Measurements from ENCODE around the gene LAMA5. TPM values are rescaled to one million over a fixed set of nuclear protein-coding genes. Genes with fewer than 3 reads are reported as not detected.
A peak's percentile ranks its signal among the peaks of the same experiment; 100 is the strongest.

LAMA5 gene
- total and polyA plus RNA-seq, 7 donors: 1.8 to 409 (median 56.5) TPM

DNA sequence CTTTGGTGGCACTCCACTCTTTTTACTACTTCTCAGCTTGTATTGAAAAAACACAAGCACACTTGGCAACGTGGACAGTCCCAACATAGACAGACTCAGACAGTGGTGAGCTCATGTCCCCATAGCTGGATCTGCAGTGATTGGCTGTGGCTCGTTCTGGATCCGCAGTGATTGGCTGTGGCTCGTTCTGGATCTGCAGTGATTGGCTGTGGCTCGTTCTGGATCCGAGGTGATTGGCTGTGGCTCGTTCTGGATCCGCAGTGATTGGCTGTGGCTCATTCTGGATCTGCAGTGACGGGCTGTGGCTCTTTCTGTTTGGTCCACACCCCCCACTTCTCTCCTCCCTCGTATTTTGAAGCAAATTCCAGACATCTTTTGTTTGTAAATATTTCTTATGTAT lies 100.8 kb downstream of the LAMA5 start:
- Histone ChIP-seq H3K9me3 (no peaks in the 10 kb centered on the region), H3K4me3 (no peak overlapping the region), H3K27ac (no peak overlapping the region), H3K4me1 (no peaks in the 10 kb centered on the region), H3K36me3 (peaks cover 0 to 71% (median 29%) of the 10 kb centered on the region in 4 donors), H3K27me3 (no peaks in the 10 kb centered on the region)
- DNase-seq: no peak
- TF ChIP-seq EP300 (IDR thresholded peaks at IDR 0.05) (no peak), POLR2A (IDR thresholded peaks at IDR 0.05) (no peak), POLR2AphosphoS5 (IDR thresholded peaks at IDR 0.05) (no peak)
- TF ChIP-seq, protein P1, sequence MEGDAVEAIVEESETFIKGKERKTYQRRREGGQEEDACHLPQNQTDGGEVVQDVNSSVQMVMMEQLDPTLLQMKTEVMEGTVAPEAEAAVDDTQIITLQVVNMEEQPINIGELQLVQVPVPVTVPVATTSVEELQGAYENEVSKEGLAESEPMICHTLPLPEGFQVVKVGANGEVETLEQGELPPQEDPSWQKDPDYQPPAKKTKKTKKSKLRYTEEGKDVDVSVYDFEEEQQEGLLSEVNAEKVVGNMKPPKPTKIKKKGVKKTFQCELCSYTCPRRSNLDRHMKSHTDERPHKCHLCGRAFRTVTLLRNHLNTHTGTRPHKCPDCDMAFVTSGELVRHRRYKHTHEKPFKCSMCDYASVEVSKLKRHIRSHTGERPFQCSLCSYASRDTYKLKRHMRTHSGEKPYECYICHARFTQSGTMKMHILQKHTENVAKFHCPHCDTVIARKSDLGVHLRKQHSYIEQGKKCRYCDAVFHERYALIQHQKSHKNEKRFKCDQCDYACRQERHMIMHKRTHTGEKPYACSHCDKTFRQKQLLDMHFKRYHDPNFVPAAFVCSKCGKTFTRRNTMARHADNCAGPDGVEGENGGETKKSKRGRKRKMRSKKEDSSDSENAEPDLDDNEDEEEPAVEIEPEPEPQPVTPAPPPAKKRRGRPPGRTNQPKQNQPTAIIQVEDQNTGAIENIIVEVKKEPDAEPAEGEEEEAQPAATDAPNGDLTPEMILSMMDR (IDR thresholded peaks at IDR 0.05): no peak
- WGBS, 2 donors: 91 to 95% methylated on average over 10 of the region's 10 CpGs
- intact Hi-C loops (cut with DNase I): no loop called here

- Histone ChIP-seq H3K36me3 (peaks cover 0 to 78% (median 35%) of the 10 kb centered on the region in 4 donors), H3K27me3 (no peaks in the 10 kb centered on the region), H3K9me3 (no peaks in the 10 kb centered on the region), H3K4me1 (no peaks in the 10 kb centered on the region), H3K4me3 (no peak overlapping the region), H3K27ac (no peak overlapping the region)
- WGBS, 2 donors: 98 to 99% methylated on average over 1 of the region's 1 CpG
- TF ChIP-seq EP300 (IDR thresholded peaks at IDR 0.05): no peak
- no peak for TF ChIP-seq POLR2AphosphoS5 (IDR thresholded peaks at IDR 0.05)
- TF ChIP-seq, protein P1 (IDR thresholded peaks at IDR 0.05): no peak
- TF ChIP-seq POLR2A (IDR thresholded peaks at IDR 0.05): no peak
- DNase-seq: no peak
- intact Hi-C loops (cut with DNase I): no loop called here
Observed at GRCh38 chr20:62265365-62265764, 101.7 kb downstream of the LAMA5 start.

GRCh38 chr20:62263396-62263795 lies 103.7 kb downstream of the LAMA5 start:
- H3K27ac ChIP-seq: no peak overlapping the region
- 96 to 97% methylated on average over 14 of the region's 14 CpGs for WGBS, 2 donors
- H3K36me3 ChIP-seq: peaks cover 0 to 74% (median 37%) of the 10 kb centered on the region in 4 donors
- no peak for DNase-seq
- H3K27me3 ChIP-seq: no peaks in the 10 kb centered on the region
- peaks cover 0 to 9% (median 6%) of the 10 kb centered on the region in 4 donors for H3K4me1 ChIP-seq
- intact Hi-C loops (cut with DNase I): no loop called here
- no peak for TF ChIP-seq POLR2AphosphoS5 (IDR thresholded peaks at IDR 0.05)
- no peak overlapping the region for H3K4me3 ChIP-seq
- H3K9me3 ChIP-seq: no peaks in the 10 kb centered on the region

DNA sequence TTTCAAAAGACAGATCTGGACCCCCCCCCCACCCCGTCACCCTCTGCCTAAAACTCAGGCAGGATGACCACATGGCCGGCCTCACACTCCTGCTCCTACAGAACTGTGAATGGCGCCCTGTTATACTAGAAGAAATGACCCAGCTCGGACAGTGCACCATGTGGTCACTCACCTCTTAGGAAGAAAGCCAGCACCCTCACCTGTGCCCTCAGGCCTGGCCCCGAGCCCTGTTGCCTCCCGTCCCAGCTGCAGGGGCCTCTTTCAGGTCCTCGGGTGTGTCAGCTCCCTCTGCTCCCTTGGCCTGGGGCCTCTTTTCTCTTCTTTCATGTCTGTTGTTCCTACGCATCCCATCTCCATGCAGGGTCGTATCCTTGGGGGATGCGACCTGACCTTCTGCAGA lies 105.0 kb downstream of the LAMA5 start:
- H3K4me1 ChIP-seq: peaks cover 0 to 15% (median 12%) of the 10 kb centered on the region in 4 donors
- peaks cover 0 to 73% (median 38%) of the 10 kb centered on the region in 4 donors for H3K36me3 ChIP-seq
- H3K9me3 ChIP-seq: no peaks in the 10 kb centered on the region
- no peak for DNase-seq
- WGBS, 2 donors: 95 to 96% methylated on average over 10 of the region's 10 CpGs
- no peak overlapping the region for H3K4me3 ChIP-seq
- no peaks in the 10 kb centered on the region for H3K27me3 ChIP-seq
- no peak overlapping the region for H3K27ac ChIP-seq
- intact Hi-C loops (cut with DNase I): no loop called here
- TF ChIP-seq POLR2AphosphoS5 (IDR thresholded peaks at IDR 0.05): no peak
- TF ChIP-seq, protein P1 (IDR thresholded peaks at IDR 0.05): no peak
- no peak for TF ChIP-seq POLR2A (IDR thresholded peaks at IDR 0.05)
- TF ChIP-seq EP300 (IDR thresholded peaks at IDR 0.05): no peak

- DNase-seq: no peak
- 95% methylated on average over 8 of the region's 8 CpGs for WGBS, 2 donors
- H3K36me3 ChIP-seq: peaks cover 0 to 63% (median 26%) of the 10 kb centered on the region in 4 donors
- H3K9me3 ChIP-seq: no peaks in the 10 kb centered on the region
- no peak for TF ChIP-seq EP300 (IDR thresholded peaks at IDR 0.05)
- TF ChIP-seq POLR2A (IDR thresholded peaks at IDR 0.05): no peak
- no peak for TF ChIP-seq POLR2AphosphoS5 (IDR thresholded peaks at IDR 0.05)
- TF ChIP-seq, protein P1 (IDR thresholded peaks at IDR 0.05): no peak
- H3K27me3 ChIP-seq: no peaks in the 10 kb centered on the region
- H3K4me3 ChIP-seq: no peak overlapping the region
- intact Hi-C loops (cut with DNase I): no loop called here
- peaks cover 0 to 15% (median 12%) of the 10 kb centered on the region in 4 donors for H3K4me1 ChIP-seq
- peak overlapping the region in 2 of 4 donors; percentile 26 to 27 for H3K27ac ChIP-seq
Observed at GRCh38 chr20:62259294-62259565, 107.9 kb downstream of the LAMA5 start.

Other genes with a start within 250 kb of the LAMA5 start
- 10 to 100 TPM; 20.8 to 28.5 (median 23.6) TPM for gene LSM14B, start 244.8 kb downstream of the LAMA5 start, total RNA-seq
- 10 to 100 TPM; 16.9 to 25.8 (median 21.6) TPM for gene LSM14B, start 244.8 kb downstream of the LAMA5 start, polyA plus RNA-seq
- 100 to 1,000 TPM; 192 to 388 (median 313) TPM for gene PSMA7, start 223.9 kb downstream of the LAMA5 start, total RNA-seq
- 100 to 1,000 TPM; 224 to 340 (median 244) TPM for gene PSMA7, start 223.9 kb downstream of the LAMA5 start, polyA plus RNA-seq
- 10 to 100 TPM in 3 of 4 donors, 1 to 10 TPM in 1; 7.2 to 11.7 (median 11.1) TPM for gene SS18L1, start 223.5 kb downstream of the LAMA5 start, total RNA-seq
- gene SS18L1, start 223.5 kb downstream of the LAMA5 start, polyA plus RNA-seq: 1 to 10 TPM; 4.9 to 9.5 (median 5.4) TPM
- gene MTG2, start 184.3 kb downstream of the LAMA5 start, total RNA-seq: 10 to 100 TPM; 13.3 to 28.1 (median 21.2) TPM
- 10 to 100 TPM; 21.0 to 32.3 (median 24.7) TPM for gene MTG2, start 184.3 kb downstream of the LAMA5 start, polyA plus RNA-seq
- not detected for gene HRH3, start 147.0 kb downstream of the LAMA5 start, total RNA-seq
- gene HRH3, start 147.0 kb downstream of the LAMA5 start, polyA plus RNA-seq: not detected
- 10 to 100 TPM; 31.6 to 36.8 (median 32.6) TPM for gene OSBPL2, start 128.8 kb downstream of the LAMA5 start, total RNA-seq
- 10 to 100 TPM; 27.0 to 36.3 (median 28.0) TPM for gene OSBPL2, start 128.8 kb downstream of the LAMA5 start, polyA plus RNA-seq
- gene ADRM1, start 64.3 kb downstream of the LAMA5 start, total RNA-seq: 100 to 1,000 TPM; 100 to 130 (median 119) TPM
- 100 to 1,000 TPM in 1 of 3 donors, 10 to 100 TPM in 2; 61.3 to 102 (median 77.7) TPM for gene ADRM1, start 64.3 kb downstream of the LAMA5 start, polyA plus RNA-seq
- gene RPS21, start 19.8 kb upstream of the LAMA5 start, total RNA-seq: 1,000 to 10,000 TPM; 2,383 to 8,235 (median 5,456) TPM
- 1,000 to 10,000 TPM; 2,794 to 6,260 (median 4,441) TPM for gene RPS21, start 19.8 kb upstream of the LAMA5 start, polyA plus RNA-seq
- 1 to 10 TPM; 1.8 to 6.5 (median 4.2) TPM for gene CABLES2, start 40.0 kb upstream of the LAMA5 start, total RNA-seq
- gene CABLES2, start 40.0 kb upstream of the LAMA5 start, polyA plus RNA-seq: 1 to 10 TPM; 3.5 to 6.9 (median 3.6) TPM
- not detected for gene RBBP8NL, start 60.2 kb upstream of the LAMA5 start, total RNA-seq
- 10 to 100 TPM in 1 of 3 donors, 1 to 10 TPM in 2; 4.2 to 12.5 (median 5.4) TPM for gene RBBP8NL, start 60.2 kb upstream of the LAMA5 start, polyA plus RNA-seq
- gene GATA5, start 108.7 kb upstream of the LAMA5 start, total RNA-seq: under 1 TPM in 1 of 4 donors, not detected in 3; 0.36 TPM
- gene GATA5, start 108.7 kb upstream of the LAMA5 start, polyA plus RNA-seq: under 1 TPM in 1 of 3 donors, not detected in 2; 0.03 TPM

Data from sigmoid colon (tissue), 7 donors.